ENCODE data around the gene UBLCP1. TPM values are rescaled to one million over a fixed set of nuclear protein-coding genes. Genes with fewer than 3 reads are reported as not detected.
"Not testable (repeated sequence)": the region's sequence is repeated elsewhere in the genome, so short reads cannot be mapped to it uniquely, and the experiment has no call there.

Gene UBLCP1
- total RNA-seq, 1 experiment from 2014 or later: 8.9 TPM

DNA sequence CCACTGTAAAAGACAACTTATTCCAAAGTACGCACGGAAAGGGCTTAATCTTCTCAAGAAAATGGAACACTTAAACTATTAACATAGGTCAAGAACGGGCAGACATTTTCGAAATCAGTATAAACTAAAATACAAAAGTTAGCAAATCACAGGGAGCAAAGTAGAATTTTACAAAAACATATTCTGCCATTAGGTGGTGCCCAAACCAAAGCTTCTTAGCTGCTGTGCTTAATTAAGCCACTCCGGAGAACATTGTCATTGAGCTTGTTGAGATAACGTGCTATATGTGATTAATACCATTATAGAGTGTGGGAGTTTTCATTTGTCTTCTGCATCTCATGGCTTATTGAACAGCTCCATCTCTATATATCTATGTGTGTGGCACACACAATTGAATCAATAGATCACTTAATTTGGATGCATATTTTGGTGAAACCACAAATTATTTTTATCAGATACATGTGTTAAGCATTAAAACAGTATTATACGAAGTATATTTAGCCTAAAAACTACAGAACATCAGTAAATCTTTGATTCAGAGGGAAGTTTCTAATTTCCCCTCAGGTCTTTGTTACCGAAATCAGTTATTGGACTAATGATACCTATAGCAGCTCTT is 23.4 kb downstream of the UBLCP1 start:
- no peak for ATAC-seq
- CTCF ChIA-PET: interaction anchor here (0.5 to 2.0 kb wide), 4 partner anchors 30 to 735 kb away, joined by 3 to 17 read pairs (median 3); no protein-coding TSS in a partner anchor

DNA sequence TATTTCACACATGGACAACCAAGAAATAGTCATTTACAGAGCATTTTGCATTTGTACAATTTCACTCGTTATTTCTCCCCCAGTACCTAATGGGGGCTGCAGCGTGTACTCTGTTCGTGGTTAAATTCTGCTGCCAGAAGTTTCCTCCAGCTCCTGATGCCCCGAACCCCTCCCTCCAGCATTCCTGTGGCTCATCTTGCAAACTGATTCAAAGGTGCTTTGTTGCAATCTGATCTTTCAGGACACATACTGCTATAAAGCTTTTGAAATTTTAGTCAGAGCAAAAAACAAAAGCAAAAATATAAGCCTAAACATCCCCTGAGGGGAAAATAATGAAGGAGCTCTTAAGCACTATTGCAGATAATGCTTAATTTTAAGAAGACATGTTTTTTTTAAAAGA is 27.7 kb downstream of the UBLCP1 start:
- Histone ChIP-seq H3K27me3 (ENCODE audit: low read length) (no peaks in the 10 kb centered on the region), H2AFZ (ENCODE audit: low read length) (no peak overlapping the region), H3K9me3 (ENCODE audit: low read length) (no peaks in the 10 kb centered on the region), H3K79me2 (ENCODE audit: low read length) (no peaks in the 10 kb centered on the region), H4K20me1 (ENCODE audit: low read length) (no peaks in the 10 kb centered on the region), H3K4me3 (ENCODE audit: low read length) (no peak overlapping the region), H3K4me1 (ENCODE audit: insufficient read depth, low read length) (0 out of 2 replicates have a peak, but pooled peaks cover 6% of the 10 kb centered on the region), H3K9me2 (replicated peaks; ENCODE audit: low read length) (no peaks in the 10 kb centered on the region), H3K27ac (ENCODE audit: low read length) (no peak overlapping the region), H3F3A (ENCODE audit: low read length, unreplicated experiment) (no peaks in the 10 kb centered on the region), H3K9ac (ENCODE audit: low read length) (no peak overlapping the region), H3K4me2 (ENCODE audit: low read length) (no peak overlapping the region; the same call in 1 of the 2 replicates), H3K36me3 (ENCODE audit: low read depth, low read length) (no peaks in the 10 kb centered on the region; the same call in 1 of the 2 replicates)
- TF ChIP-seq, protein P1, sequence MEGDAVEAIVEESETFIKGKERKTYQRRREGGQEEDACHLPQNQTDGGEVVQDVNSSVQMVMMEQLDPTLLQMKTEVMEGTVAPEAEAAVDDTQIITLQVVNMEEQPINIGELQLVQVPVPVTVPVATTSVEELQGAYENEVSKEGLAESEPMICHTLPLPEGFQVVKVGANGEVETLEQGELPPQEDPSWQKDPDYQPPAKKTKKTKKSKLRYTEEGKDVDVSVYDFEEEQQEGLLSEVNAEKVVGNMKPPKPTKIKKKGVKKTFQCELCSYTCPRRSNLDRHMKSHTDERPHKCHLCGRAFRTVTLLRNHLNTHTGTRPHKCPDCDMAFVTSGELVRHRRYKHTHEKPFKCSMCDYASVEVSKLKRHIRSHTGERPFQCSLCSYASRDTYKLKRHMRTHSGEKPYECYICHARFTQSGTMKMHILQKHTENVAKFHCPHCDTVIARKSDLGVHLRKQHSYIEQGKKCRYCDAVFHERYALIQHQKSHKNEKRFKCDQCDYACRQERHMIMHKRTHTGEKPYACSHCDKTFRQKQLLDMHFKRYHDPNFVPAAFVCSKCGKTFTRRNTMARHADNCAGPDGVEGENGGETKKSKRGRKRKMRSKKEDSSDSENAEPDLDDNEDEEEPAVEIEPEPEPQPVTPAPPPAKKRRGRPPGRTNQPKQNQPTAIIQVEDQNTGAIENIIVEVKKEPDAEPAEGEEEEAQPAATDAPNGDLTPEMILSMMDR (conservative IDR thresholded peaks at IDR 0.05; ENCODE audit: low read depth, low read length): no peak
- TF ChIP-seq EZH2phosphoT487 (IDR thresholded peaks at IDR 0.05; ENCODE audit: borderline replicate concordance, low read length) (no peak), EZH2 (IDR thresholded peaks at IDR 0.05; ENCODE audit: low read length, unreplicated experiment) (no peak)
- ChIA-PET POLR2A (ENCODE audit: unreplicated experiment) (interaction anchor here (0.6 kb wide), 1 partner anchor 17 kb away, joined by 5 read pairs; no protein-coding TSS in a partner anchor), CTCF (interaction anchor here (0.8 kb wide), 1 partner anchor 134 kb away, joined by 5 read pairs; no protein-coding TSS in a partner anchor)
- peak; percentile 43 for DNase-seq
- peak; percentile 73 for ATAC-seq
- intact Hi-C loops (cut with micrococcal nuclease): no loop called here
- no TSS peak for BruUV-seq (replicated peaks)

More for the DNA sequence above, 23.4 kb downstream of the UBLCP1 start:
- BruUV-seq (replicated peaks): no TSS peak
- no peaks in the 10 kb centered on the region for H4K20me1 ChIP-seq (ENCODE audit: low read length)
- TF ChIP-seq EZH2phosphoT487 (IDR thresholded peaks at IDR 0.05; ENCODE audit: borderline replicate concordance, low read length): no peak
- TF ChIP-seq, protein P1 (conservative IDR thresholded peaks at IDR 0.05; ENCODE audit: low read depth, low read length): peak; percentile 64
- TF ChIP-seq EZH2 (IDR thresholded peaks at IDR 0.05; ENCODE audit: low read length, unreplicated experiment): no peak
- DNase-seq: peak; percentile 49
- no peak overlapping the region for H3K4me2 ChIP-seq (ENCODE audit: low read length)
- H3K27me3 ChIP-seq (ENCODE audit: low read length): no peaks in the 10 kb centered on the region
- intact Hi-C loops (cut with micrococcal nuclease): loop anchor here (1.0 to 5.0 kb wide), 3 partner anchors 31 to 701 kb away; no protein-coding TSS in a partner anchor
- H3K9me3 ChIP-seq (ENCODE audit: low read length): no peaks in the 10 kb centered on the region
- H3K9ac ChIP-seq (ENCODE audit: low read length): no peak overlapping the region
- no peaks in the 10 kb centered on the region for H3K79me2 ChIP-seq (ENCODE audit: low read length)
- no peak overlapping the region for H2AFZ ChIP-seq (ENCODE audit: low read length)
- no peak overlapping the region for H3K4me3 ChIP-seq (ENCODE audit: low read length)
- POLR2A ChIA-PET (ENCODE audit: unreplicated experiment): interaction anchor here (0.5 kb wide), 1 partner anchor 752 kb away, joined by 4 read pairs; no protein-coding TSS in a partner anchor
- no peaks in the 10 kb centered on the region; the same call in 1 of the 2 replicates for H3K36me3 ChIP-seq (ENCODE audit: low read depth, low read length)
- H3K9me2 ChIP-seq (replicated peaks; ENCODE audit: low read length): no peaks in the 10 kb centered on the region
- H3F3A ChIP-seq (ENCODE audit: low read length, unreplicated experiment): no peaks in the 10 kb centered on the region
- no peak overlapping the region for H3K27ac ChIP-seq (ENCODE audit: low read length)
- 0 out of 2 replicates have a peak, but pooled peaks cover 6% of the 10 kb centered on the region for H3K4me1 ChIP-seq (ENCODE audit: insufficient read depth, low read length)

GRCh38 chr5:159294921-159295320 is 31.8 kb downstream of the UBLCP1 start:
- CTCF ChIA-PET: no interaction called here
- no peaks in the 10 kb centered on the region for H4K20me1 ChIP-seq (ENCODE audit: low read length)
- H3K27ac ChIP-seq (ENCODE audit: low read length): no peak overlapping the region
- H3K9me3 ChIP-seq (ENCODE audit: low read length): no peaks in the 10 kb centered on the region
- no TSS peak for BruUV-seq (replicated peaks)
- no peak overlapping the region for H3K4me2 ChIP-seq (ENCODE audit: low read length)
- DNase-seq (no peak), ATAC-seq (no peak)
- H3K79me2 ChIP-seq (ENCODE audit: low read length): no peaks in the 10 kb centered on the region
- H3F3A ChIP-seq (ENCODE audit: low read length, unreplicated experiment): no peaks in the 10 kb centered on the region
- H3K4me1 ChIP-seq (ENCODE audit: insufficient read depth, low read length): 0 out of 2 replicates have a peak, but pooled peaks cover 6% of the 10 kb centered on the region
- H3K9ac ChIP-seq (ENCODE audit: low read length): no peak overlapping the region
- no peaks in the 10 kb centered on the region for H3K36me3 ChIP-seq (ENCODE audit: low read depth, low read length)
- no peak overlapping the region for H2AFZ ChIP-seq (ENCODE audit: low read length)
- TF ChIP-seq, protein P1 (conservative IDR thresholded peaks at IDR 0.05; ENCODE audit: low read depth, low read length): no peak
- no peak for TF ChIP-seq EZH2 (IDR thresholded peaks at IDR 0.05; ENCODE audit: low read length, unreplicated experiment)
- TF ChIP-seq EZH2phosphoT487 (IDR thresholded peaks at IDR 0.05; ENCODE audit: borderline replicate concordance, low read length): no peak
- no peak overlapping the region for H3K4me3 ChIP-seq (ENCODE audit: low read length)
- H3K9me2 ChIP-seq (replicated peaks; ENCODE audit: low read length): no peaks in the 10 kb centered on the region
- intact Hi-C loops (cut with micrococcal nuclease): no loop called here
- POLR2A ChIA-PET (ENCODE audit: unreplicated experiment): no interaction called here
- H3K27me3 ChIP-seq (ENCODE audit: low read length): no peaks in the 10 kb centered on the region

DNA sequence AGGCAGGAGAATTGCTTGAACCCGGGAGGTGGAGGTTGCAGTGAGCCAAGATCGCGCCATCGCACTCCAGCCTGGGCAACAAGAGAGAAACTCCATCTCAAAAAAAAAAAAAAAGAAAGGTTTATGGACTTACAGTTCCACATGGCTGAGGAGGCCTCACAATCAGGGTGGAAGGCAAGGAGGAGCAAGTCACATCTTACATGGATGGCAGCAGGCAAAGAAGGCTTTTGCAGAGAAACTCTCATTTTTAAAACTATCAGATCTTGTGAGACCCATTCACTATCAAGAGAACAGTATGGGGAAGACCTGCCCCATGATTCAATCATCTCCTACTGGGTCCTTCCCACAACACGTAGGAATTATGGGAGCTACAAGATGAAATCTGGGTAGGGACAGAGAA is 34.2 kb downstream of the UBLCP1 start:
- H2AFZ ChIP-seq (ENCODE audit: low read length); H3K4me3 ChIP-seq (ENCODE audit: low read length); POLR2A ChIA-PET (ENCODE audit: unreplicated experiment); H3F3A ChIP-seq (ENCODE audit: low read length, unreplicated experiment); H3K4me2 ChIP-seq (ENCODE audit: low read length); ATAC-seq; intact Hi-C loops (cut with micrococcal nuclease); H3K27ac ChIP-seq (ENCODE audit: low read length); H3K9me3 ChIP-seq (ENCODE audit: low read length); BruUV-seq (replicated peaks); H3K9me2 ChIP-seq (replicated peaks; ENCODE audit: low read length); H3K27me3 ChIP-seq (ENCODE audit: low read length); H3K79me2 ChIP-seq (ENCODE audit: low read length); H3K36me3 ChIP-seq (ENCODE audit: low read depth, low read length); CTCF ChIA-PET; DNase-seq; H3K9ac ChIP-seq (ENCODE audit: low read length); H3K4me1 ChIP-seq (ENCODE audit: insufficient read depth, low read length); H4K20me1 ChIP-seq (ENCODE audit: low read length): not testable (repeated sequence)
